Transverse colon (tissue), 4 donors: ENCODE measurements around the gene APBB3. TPM values are rescaled to one million over a fixed set of nuclear protein-coding genes. Genes with fewer than 3 reads are reported as not detected.
A peak's percentile ranks its signal among the peaks of the same experiment; 100 is the strongest.

ENCODE experiments used
- DNase-seq: peaks from one replicate; pipeline ENCODE4 v3.0.0-alpha.2; 2019
- H3K27ac ChIP-seq, 4 donors: fragments of 200-600 bp; sonication (generic); 2 replicates each; pipeline ENCODE4 v1.5.1; 2016 to 2018; ENCODE audit warnings: inconsistent platforms in 4 of 4
- H3K27me3 ChIP-seq: fragments of 200-600 bp; sonication (generic); 2 replicates; pipeline ENCODE4 v1.5.1; 2017; ENCODE audit warnings: inconsistent platforms
- H3K36me3 ChIP-seq, 4 donors: fragments of 200-600 bp; sonication (generic); 2 replicates each; pipeline ENCODE4 v1.5.1; 2017 to 2019; ENCODE audit warnings: inconsistent platforms in 4 of 4
- H3K4me1 ChIP-seq, 4 donors: fragments of 200-600 bp; sonication (generic); 2 replicates each; pipeline ENCODE4 v1.5.1; 2017 to 2020; ENCODE audit warnings: inconsistent platforms in 4 of 4
- H3K4me3 ChIP-seq, 4 donors: fragments of 200-600 bp; sonication (generic); 1 replicate in 1 of 4; 2 replicates in 3 of 4; pipeline versions ENCODE4 v1.5.1 to v1.6.1; 2017 to 2019; ENCODE audit warnings: inconsistent platforms in 4 of 4
- H3K9me3 ChIP-seq, 2 donors: fragments of 200-600 bp; sonication (generic); 2 replicates each; pipeline ENCODE4 v1.5.1; 2017 to 2019; ENCODE audit warnings: inconsistent platforms in 2 of 2
- CTCF ChIP-seq, 5 experiments: fragments of 200-600 bp in 3 of 5; fragments of 450-650 bp in 2 of 5; sonication (generic) in 3 of 5; IDR thresholded peaks; 1 replicate in 2 of 5; 2 replicates in 3 of 5; pipeline ENCODE4 v1.5.1; 2016 to 2017; ENCODE audit warnings: antibody characterized with exemption in 5 of 5, inconsistent platforms in 3 of 5, mild to moderate bottlenecking in 2 of 5, moderate library complexity in 1 of 5
- EP300 ChIP-seq: sonication (generic); formaldehyde crosslinking; IDR thresholded peaks from one replicate; pipeline ENCODE4 v1.6.1; 2017; ENCODE audit warnings: antibody characterized with exemption, low read depth
- POLR2A ChIP-seq: fragments of 450-650 bp; IDR thresholded peaks from one replicate; pipeline ENCODE4 v1.6.1; 2016; ENCODE audit warnings: antibody characterized with exemption, mild to moderate bottlenecking, moderate library complexity
- POLR2AphosphoS5 ChIP-seq, 3 donors: sonication (generic); formaldehyde crosslinking; IDR thresholded peaks; one replicate each; pipeline ENCODE4 v1.6.1; 2016; ENCODE audit warnings: antibody characterized with exemption in 3 of 3
- WGBS, 2 donors: methylation state at CpG; one replicate each; pipeline ENCODE4 v1.1.5; 2018; ENCODE audit warnings: low coverage in 1 of 2; 5-methylcytosine and 5-hydroxymethylcytosine counted together
- in situ Hi-C, 4 donors: fragments of 200-750 bp; cut with MboI; loops; one replicate each; pipeline versions ENCODE4 v1.15.0 to v1.15.1; 2017; ENCODE audit warnings: low sequenced_read_pairs in 3 of 4, low pct_ligation_motif_present in 1 of 4, low pct_unique_long_range_greater_than_20kb in 1 of 4
- intact Hi-C: fragments of 100-400 bp; cut with DNase I; formaldehyde crosslinking; loops from one replicate; pipeline ENCODE4 v1.15.1; 2023; ENCODE audit warnings: low total_unique reads
- total RNA-seq, 4 donors: library from RNA; depleted of rRNA; stranded (reverse); fragments of >200 nt; gene quantifications; one replicate each; pipeline ENCODE4 v1.1.0, GENCODE V29; 2016

The APBB3 gene
- total RNA-seq, 4 donors from 2014 or later, result 20.1 to 42.5 (median 37.4) TPM

- in situ Hi-C loops (loop anchor here in 3 of 4 donors (10.0 to 25.0 kb wide), 3 partner anchors 67 to 137 kb away; partner anchors contain the start of genes CD14 (in 2 of the 3), TMCO6 (in 2 of the 3), DND1 (in 1 of the 3) and WDR55 (in 1 of the 3)), intact Hi-C loops (loop anchor here (5.0 kb wide), 1 partner anchor 69 kb away; the partner anchor contains the start of gene TMCO6)
- Histone ChIP-seq H3K4me3 (no peak overlapping the region), H3K9me3 (no peaks in the 10 kb centered on the region), H3K36me3 (peaks cover 0 to 10% (median 0%) of the 10 kb centered on the region in 4 donors), H3K27me3 (no peaks in the 10 kb centered on the region), H3K4me1 (peaks cover 20 to 55% (median 23%) of the 10 kb centered on the region in 4 donors), H3K27ac (no peak overlapping the region)
- WGBS, 2 donors, result 96 to 100% methylated on average over 3 to 13 of the region's 13 CpGs
- no peak for DNase-seq
- TF ChIP-seq POLR2AphosphoS5 (IDR thresholded peaks at IDR 0.05) (no peak), EP300 (no peak)
Measured at GRCh38 chr5:140567871-140568270, 3.5 kb upstream of the APBB3 start.

GRCh38 chr5:140567136-140567818 is 2.9 kb upstream of the APBB3 start:
- in situ Hi-C loops, result loop anchor here in 3 of 4 donors (10.0 to 25.0 kb wide), 3 partner anchors 68 to 138 kb away; partner anchors contain the start of genes CD14 (in 2 of the 3), TMCO6 (in 2 of the 3), DND1 (in 1 of the 3) and WDR55 (in 1 of the 3)
- H3K27ac ChIP-seq, result no peak overlapping the region

GRCh38 chr5:140566665-140567064 is 2.3 kb upstream of the APBB3 start:
- peaks cover 20 to 55% (median 25%) of the 10 kb centered on the region in 4 donors for H3K4me1 ChIP-seq
- H3K36me3 ChIP-seq, result peaks cover 0 to 10% (median 0%) of the 10 kb centered on the region in 4 donors
- TF ChIP-seq EP300, result no peak
- TF ChIP-seq POLR2A, result no peak
- TF ChIP-seq CTCF (IDR thresholded peaks at IDR 0.05), result no peak
- no peak for TF ChIP-seq POLR2AphosphoS5 (IDR thresholded peaks at IDR 0.05)
- H3K9me3 ChIP-seq, result no peaks in the 10 kb centered on the region
- in situ Hi-C loops, result loop anchor here in 3 of 4 donors (10.0 to 25.0 kb wide), 3 partner anchors 68 to 138 kb away; partner anchors contain the start of genes CD14 (in 2 of the 3), TMCO6 (in 2 of the 3), DND1 (in 1 of the 3) and WDR55 (in 1 of the 3)
- no peaks in the 10 kb centered on the region for H3K27me3 ChIP-seq
- WGBS, 2 donors, result 91% methylated on average over 5 of the region's 5 CpGs; no CpG with 5 or more reads in 1 of the 2 donors
- DNase-seq, result no peak
- H3K27ac ChIP-seq, result no peak overlapping the region
- no peak overlapping the region for H3K4me3 ChIP-seq
- intact Hi-C loops, result loop anchor here (5.0 kb wide), 1 partner anchor 71 kb away; the partner anchor contains the start of gene TMCO6

More at GRCh38 chr5:140567136-140567818, 2.9 kb upstream of the APBB3 start:
- TF ChIP-seq EP300, result no peak
- TF ChIP-seq CTCF (IDR thresholded peaks at IDR 0.05), result no peak
- TF ChIP-seq POLR2A, result no peak
- TF ChIP-seq POLR2AphosphoS5 (IDR thresholded peaks at IDR 0.05), result no peak
- Histone ChIP-seq H3K36me3 (peaks cover 0 to 10% (median 0%) of the 10 kb centered on the region in 4 donors), H3K4me1 (peaks cover 20 to 55% (median 25%) of the 10 kb centered on the region in 4 donors), H3K27me3 (no peaks in the 10 kb centered on the region), H3K4me3 (no peak overlapping the region), H3K9me3 (no peaks in the 10 kb centered on the region)
- DNase-seq, result no peak
- 91% methylated on average over 22 of the region's 22 CpGs; no CpG with 5 or more reads in 1 of the 2 donors for WGBS, 2 donors
- intact Hi-C loops, result loop anchor here (5.0 kb wide), 1 partner anchor 70 kb away; the partner anchor contains the start of gene TMCO6

GRCh38 chr5:140565780-140566095 is 1.3 kb upstream of the APBB3 start:
- H3K27ac ChIP-seq, result peak overlapping the region; percentile 92 to 94 (median 93)
- H3K27me3 ChIP-seq, result no peaks in the 10 kb centered on the region
- peak overlapping the region in 1 of 4 donors; percentile 63 for H3K4me3 ChIP-seq
- H3K36me3 ChIP-seq, result peaks cover 0 to 10% (median 0%) of the 10 kb centered on the region in 4 donors
- no peak for TF ChIP-seq EP300
- TF ChIP-seq POLR2AphosphoS5 (IDR thresholded peaks at IDR 0.05), result no peak
- H3K4me1 ChIP-seq, result peaks cover 20 to 46% (median 25%) of the 10 kb centered on the region in 4 donors
- DNase-seq, result no peak
- intact Hi-C loops, result loop anchor here (5.0 kb wide), 1 partner anchor 72 kb away; the partner anchor contains the start of gene TMCO6
- 60 to 76% methylated on average over 1 to 4 of the region's 4 CpGs for WGBS, 2 donors
- H3K9me3 ChIP-seq, result no peaks in the 10 kb centered on the region
- in situ Hi-C loops, result loop anchor here in 3 of 4 donors (10.0 to 25.0 kb wide), 3 partner anchors 69 to 139 kb away; partner anchors contain the start of genes CD14 (in 2 of the 3), TMCO6 (in 2 of the 3), DND1 (in 1 of the 3) and WDR55 (in 1 of the 3)
